Ectodermal cell (in vitro differentiated cells): Measurements from ENCODE around the gene ATG101.
A peak's percentile ranks its signal among the peaks of the same experiment; 100 is the strongest.

Experiments used
- H3K27ac ChIP-seq: 2 replicates; pipeline ENCODE4 v1.7.0; 2013; ENCODE audit warnings: mild to moderate bottlenecking, low read depth, low read length; ENCODE audit not compliant: insufficient read depth, poor library complexity, severe bottlenecking
- H3K27me3 ChIP-seq: 2 replicates; pipeline ENCODE4 v1.7.0; 2013; ENCODE audit warnings: mild to moderate bottlenecking, low read length; ENCODE audit not compliant: insufficient read depth, control insufficient read depth, poor library complexity, severe bottlenecking
- H3K36me3 ChIP-seq: one replicate; pipeline ENCODE4 v1.7.0; 2013; ENCODE audit warnings: low read length; ENCODE audit not compliant: control insufficient read depth, insufficient read depth
- H3K4me1 ChIP-seq: one replicate; pipeline ENCODE4 v1.7.0; 2013; ENCODE audit warnings: low read length; ENCODE audit not compliant: control insufficient read depth, insufficient read depth
- H3K4me3 ChIP-seq: 2 replicates; pipeline ENCODE4 v1.7.0; 2013; ENCODE audit warnings: low read depth, low read length, control low read depth; ENCODE audit not compliant: insufficient read depth
- H3K9me3 ChIP-seq: 2 replicates; pipeline ENCODE4 v1.7.0; 2013; ENCODE audit warnings: mild to moderate bottlenecking, low read length, moderate library complexity; ENCODE audit not compliant: control insufficient read depth
- WGBS, 2 experiments: methylation state at CpG; one replicate each; pipeline ENCODE4 v1.1.7; 2013; ENCODE audit warnings: missing lambda C conversion rate in 2 of 2; 5-methylcytosine and 5-hydroxymethylcytosine counted together

The ATG101 gene

GRCh38 chr12:52029685-52030084 is 40.1 kb upstream of the ATG101 start:
- H3K27me3 ChIP-seq = peaks cover 18% of the 10 kb centered on the region
- H3K9me3 ChIP-seq = no peaks in the 10 kb centered on the region
- WGBS, 2 experiments = 2% methylated on average over 4 of the region's 4 CpGs
- no peak overlapping the region for H3K4me3 ChIP-seq
- peaks cover 28% of the 10 kb centered on the region for H3K4me1 ChIP-seq
- H3K36me3 ChIP-seq = no peaks in the 10 kb centered on the region
- peak overlapping the region; percentile 4 for H3K27ac ChIP-seq

- H3K4me1 ChIP-seq = peaks cover 21% of the 10 kb centered on the region
- H3K27me3 ChIP-seq = peaks cover 41% of the 10 kb centered on the region
- no peaks in the 10 kb centered on the region for H3K9me3 ChIP-seq
- 31 to 33% methylated on average over 5 of the region's 5 CpGs for WGBS, 2 experiments
- H3K36me3 ChIP-seq = no peaks in the 10 kb centered on the region
- H3K27ac ChIP-seq = no peak overlapping the region
- H3K4me3 ChIP-seq = no peak overlapping the region
Measured at GRCh38 chr12:52032446-52032803, 37.4 kb upstream of the ATG101 start.

DNA sequence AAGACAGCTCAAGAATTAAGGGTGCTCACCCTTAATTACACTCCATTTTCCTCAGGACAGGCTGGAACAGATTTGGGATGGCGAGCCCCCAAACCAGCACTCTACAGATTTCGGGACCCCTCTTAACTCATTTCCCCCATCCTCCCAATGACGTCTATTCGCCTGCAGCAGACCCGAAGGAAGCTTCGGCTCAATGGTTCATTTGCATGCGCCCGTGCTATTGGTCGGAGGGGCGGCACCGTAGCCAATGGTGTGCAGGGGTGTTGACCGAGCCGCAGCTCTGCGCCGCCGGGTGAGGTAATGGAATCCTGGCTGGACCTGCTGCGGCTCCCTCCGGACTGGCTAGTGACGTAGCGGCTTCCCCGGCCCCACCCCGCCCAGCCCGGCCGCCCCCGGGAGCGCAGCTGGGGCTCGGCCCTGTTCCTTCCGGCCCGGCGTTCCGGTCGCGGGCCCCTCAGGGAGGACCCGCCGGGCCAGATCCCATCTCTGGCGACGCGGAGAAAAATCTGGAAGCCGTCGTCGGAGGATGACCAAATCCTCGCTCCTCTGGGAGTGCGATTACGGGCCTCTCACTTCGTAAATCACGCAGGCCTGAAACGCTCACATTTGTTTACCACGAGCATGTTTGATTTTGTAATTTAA is 36.9 kb upstream of the ATG101 start:
- H3K36me3 ChIP-seq = no peaks in the 10 kb centered on the region
- H3K27me3 ChIP-seq = peaks cover 45% of the 10 kb centered on the region
- H3K9me3 ChIP-seq = no peaks in the 10 kb centered on the region
- H3K4me3 ChIP-seq = peak overlapping the region; percentile 33
- H3K4me1 ChIP-seq = peaks cover 21% of the 10 kb centered on the region
- H3K27ac ChIP-seq = peak overlapping the region; percentile 69
- 2 to 3% methylated on average over 48 of the region's 48 CpGs for WGBS, 2 experiments

- H3K36me3 ChIP-seq = no peaks in the 10 kb centered on the region
- peaks cover 50% of the 10 kb centered on the region for H3K27me3 ChIP-seq
- H3K4me3 ChIP-seq = peak overlapping the region; percentile 33
- H3K4me1 ChIP-seq = peaks cover 21% of the 10 kb centered on the region
- H3K27ac ChIP-seq = peak overlapping the region; percentile 69
- no peaks in the 10 kb centered on the region for H3K9me3 ChIP-seq
- WGBS, 2 experiments = 83 to 86% methylated on average over 11 to 13 of the region's 13 CpGs
Measured at GRCh38 chr12:52033446-52034140, 36.2 kb upstream of the ATG101 start.

DNA sequence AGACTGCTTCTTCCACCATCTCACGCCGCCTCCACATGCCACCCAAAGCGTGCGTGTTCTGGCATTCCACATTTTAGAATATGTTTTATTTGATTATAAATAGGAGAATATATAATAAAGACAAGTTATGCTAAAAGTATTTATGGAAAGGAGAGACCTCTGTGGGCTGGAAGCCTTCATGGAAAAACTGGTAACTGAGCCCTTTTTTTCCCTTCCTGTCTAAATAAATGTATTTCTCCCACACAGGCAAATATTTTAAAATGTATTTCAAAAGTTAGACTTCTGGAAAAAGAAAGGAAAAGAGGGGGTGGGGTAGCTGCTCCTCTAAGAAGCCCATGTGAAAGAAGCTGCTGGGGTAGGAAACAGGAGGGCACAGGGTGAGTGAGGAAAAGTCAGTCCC is 34.6 kb upstream of the ATG101 start:
- no peaks in the 10 kb centered on the region for H3K9me3 ChIP-seq
- H3K27ac ChIP-seq = no peak overlapping the region
- H3K36me3 ChIP-seq = no peaks in the 10 kb centered on the region
- H3K4me1 ChIP-seq = peaks cover 7% of the 10 kb centered on the region
- H3K27me3 ChIP-seq = peaks cover 56% of the 10 kb centered on the region
- no peak overlapping the region for H3K4me3 ChIP-seq
- WGBS, 2 experiments = 100% methylated on average over 2 to 3 of the region's 4 CpGs

DNA sequence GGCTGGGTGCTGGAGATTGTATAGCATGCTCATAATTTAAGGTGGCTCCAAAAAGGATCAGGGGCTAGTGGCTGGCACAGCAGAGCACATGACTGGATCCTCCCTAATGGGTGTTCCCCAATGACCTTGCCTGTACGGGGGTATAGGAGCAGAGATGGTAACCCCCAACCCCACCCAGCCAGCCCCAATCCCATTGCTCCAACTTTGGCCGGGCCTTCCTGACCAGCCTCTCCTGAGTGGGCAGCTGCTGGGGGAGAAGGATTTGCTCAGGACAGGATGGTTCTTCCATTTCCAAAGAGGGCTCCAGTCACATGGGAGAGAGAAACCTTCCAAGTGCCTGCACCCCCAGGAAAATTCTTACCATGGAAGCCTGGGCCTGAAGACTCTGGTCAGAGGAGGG is 33.9 kb upstream of the ATG101 start:
- no peaks in the 10 kb centered on the region for H3K9me3 ChIP-seq
- no peak overlapping the region for H3K4me3 ChIP-seq
- H3K27ac ChIP-seq = no peak overlapping the region
- H3K36me3 ChIP-seq = no peaks in the 10 kb centered on the region
- WGBS, 2 experiments = 87 to 90% methylated on average over 2 of the region's 2 CpGs
- H3K4me1 ChIP-seq = peaks cover 6% of the 10 kb centered on the region
- H3K27me3 ChIP-seq = peaks cover 56% of the 10 kb centered on the region

DNA sequence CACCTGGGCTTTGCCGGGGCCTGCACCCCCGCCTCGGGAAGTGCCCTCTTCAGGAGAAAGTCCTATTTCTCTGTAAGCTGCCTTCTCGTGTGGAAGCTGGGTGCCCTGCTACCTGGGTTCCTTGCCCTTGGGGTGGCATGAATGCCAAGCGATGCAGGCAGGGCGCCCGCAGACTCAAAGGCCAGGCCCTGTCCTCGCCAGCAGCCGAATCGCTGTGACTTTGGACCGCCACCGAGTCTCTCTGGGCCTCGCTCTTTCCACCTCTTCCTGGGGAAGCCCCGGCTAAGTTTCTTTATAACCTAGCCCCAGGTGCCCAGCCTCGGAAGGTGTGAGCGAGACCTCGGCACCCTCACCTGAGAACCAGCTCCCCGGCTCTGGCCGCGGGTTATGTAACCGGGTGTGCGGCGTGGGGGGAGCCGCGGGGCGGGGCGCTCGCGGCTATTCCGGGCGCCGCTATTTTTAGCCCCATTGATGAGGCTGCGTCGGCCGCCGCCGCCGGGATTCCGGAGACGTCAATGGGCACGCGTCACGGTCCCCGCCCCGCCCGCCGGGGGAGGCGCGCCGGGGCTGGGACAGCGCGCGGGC is 33.1 kb upstream of the ATG101 start:
- Histone ChIP-seq H3K4me3 (peak overlapping the region; percentile 35), H3K4me1 (peaks cover 6% of the 10 kb centered on the region), H3K27ac (no peak overlapping the region), H3K36me3 (no peaks in the 10 kb centered on the region), H3K9me3 (no peaks in the 10 kb centered on the region), H3K27me3 (peaks cover 56% of the 10 kb centered on the region)
- 11% methylated on average over 53 of the region's 53 CpGs for WGBS, 2 experiments

DNA sequence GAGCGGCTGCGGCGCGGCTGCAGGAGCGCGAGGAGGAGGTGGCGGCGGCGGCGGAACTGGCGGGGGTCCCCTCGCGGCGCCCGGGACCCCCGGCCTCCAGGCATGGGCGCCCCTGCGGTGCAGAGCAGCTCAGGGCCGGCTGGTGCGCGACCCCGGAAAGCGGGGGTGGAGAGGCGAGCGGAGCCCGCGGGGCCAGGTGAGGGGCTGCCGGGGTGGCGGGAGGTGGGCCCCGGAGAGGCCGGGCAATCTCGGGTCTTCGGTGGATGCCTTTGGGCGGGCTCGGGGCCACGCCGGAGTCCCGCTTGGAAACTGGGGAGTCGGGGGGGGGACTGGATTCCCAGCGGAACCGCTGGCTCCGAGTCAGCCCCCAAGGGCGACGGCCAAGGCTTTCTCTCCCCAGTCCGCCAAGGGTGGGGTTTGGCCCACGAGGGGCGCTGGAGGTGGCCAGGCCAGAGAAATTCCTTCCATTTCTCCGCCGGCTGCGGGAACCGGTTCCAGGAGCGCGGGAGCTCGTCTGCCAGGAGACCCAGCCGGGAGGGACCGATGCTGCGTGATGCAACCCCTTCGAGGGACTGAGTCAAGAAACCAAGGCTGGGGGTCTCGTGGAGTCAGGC is 32.4 kb upstream of the ATG101 start:
- H3K27ac ChIP-seq = no peak overlapping the region

GRCh38 chr12:52038447-52038846 is 31.3 kb upstream of the ATG101 start:
- no peak overlapping the region for H3K4me3 ChIP-seq
- H3K27ac ChIP-seq = no peak overlapping the region
- H3K27me3 ChIP-seq = peaks cover 53% of the 10 kb centered on the region
- WGBS, 2 experiments = 91 to 94% methylated on average over 6 of the region's 6 CpGs
- H3K36me3 ChIP-seq = no peaks in the 10 kb centered on the region
- H3K4me1 ChIP-seq = no peaks in the 10 kb centered on the region
- no peaks in the 10 kb centered on the region for H3K9me3 ChIP-seq

More for the DNA sequence above, 32.4 kb upstream of the ATG101 start:
- 1% methylated on average over 59 of the region's 59 CpGs for WGBS, 2 experiments
- Histone ChIP-seq H3K4me1 (peaks cover 3% of the 10 kb centered on the region), H3K9me3 (no peaks in the 10 kb centered on the region), H3K27me3 (peaks cover 56% of the 10 kb centered on the region), H3K4me3 (peak overlapping the region; percentile 56), H3K36me3 (no peaks in the 10 kb centered on the region)

GRCh38 chr12:52041035-52041434 is 28.7 kb upstream of the ATG101 start:
- Histone ChIP-seq H3K27me3 (peaks cover 27% of the 10 kb centered on the region), H3K27ac (no peak overlapping the region), H3K4me1 (no peaks in the 10 kb centered on the region), H3K9me3 (no peaks in the 10 kb centered on the region), H3K36me3 (no peaks in the 10 kb centered on the region), H3K4me3 (no peak overlapping the region)
- WGBS, 2 experiments = 91 to 96% methylated on average over 3 of the region's 3 CpGs
